ENCODE results near the gene GATA2.
A peak's percentile ranks its signal among the peaks of the same experiment; 100 is the strongest.

The GATA2 gene

DNA sequence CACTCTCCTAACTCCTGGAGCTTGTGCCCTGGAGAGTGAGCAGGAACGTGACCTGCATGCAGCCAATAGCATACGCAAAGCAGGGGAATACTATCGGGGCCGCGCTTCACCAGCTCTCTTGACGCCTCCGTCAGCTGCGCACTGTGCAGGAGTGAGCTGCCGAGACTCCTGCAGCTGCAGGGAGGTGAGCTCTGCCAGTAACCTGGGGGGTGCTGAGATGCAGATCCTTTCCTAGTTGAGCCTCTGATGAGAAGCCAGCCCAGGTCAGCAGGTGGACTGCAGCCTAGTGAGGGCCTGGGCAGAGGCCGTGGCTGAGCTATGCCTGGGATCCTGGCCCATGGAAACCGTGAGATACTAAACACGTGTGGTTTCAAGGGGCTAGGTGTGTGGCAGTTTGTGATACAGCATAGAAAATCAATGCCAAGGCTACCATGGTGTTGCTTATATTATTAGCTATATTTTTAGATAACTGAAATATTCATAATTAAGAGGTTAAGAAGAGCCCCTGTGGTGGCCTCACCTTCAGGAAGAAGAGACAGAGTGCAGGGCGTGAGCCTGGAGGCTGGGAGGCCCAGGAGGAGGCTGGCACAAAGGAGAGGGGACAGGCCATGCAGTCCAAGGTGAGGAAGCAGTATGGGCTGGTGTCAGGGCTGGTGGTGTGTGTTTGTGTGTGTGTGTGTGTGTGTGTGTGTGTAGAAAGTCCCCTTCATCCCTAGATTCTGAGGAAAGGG is 20.4 kb downstream of the GATA2 start:
- DNase-seq = peak; percentile 38

DNA sequence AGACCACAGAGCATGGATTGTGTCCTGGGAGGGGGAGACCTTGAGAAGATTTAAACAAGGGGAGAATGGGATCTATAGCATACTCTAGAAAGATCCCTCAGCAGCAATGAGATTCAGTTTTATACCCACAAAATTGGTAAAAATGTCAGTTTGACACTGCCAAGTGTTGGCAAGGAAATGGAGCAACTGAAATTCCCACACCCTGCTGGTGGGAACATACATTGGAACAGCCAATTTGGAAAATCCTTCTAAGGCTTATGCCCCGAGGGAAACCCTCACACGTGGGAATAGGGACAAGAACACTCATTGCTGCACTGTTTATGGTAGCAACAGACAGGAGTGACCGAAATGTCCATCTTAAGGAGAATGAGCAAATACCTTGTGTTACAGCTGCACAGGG is 21.3 kb downstream of the GATA2 start:
- no peak for DNase-seq

DNA sequence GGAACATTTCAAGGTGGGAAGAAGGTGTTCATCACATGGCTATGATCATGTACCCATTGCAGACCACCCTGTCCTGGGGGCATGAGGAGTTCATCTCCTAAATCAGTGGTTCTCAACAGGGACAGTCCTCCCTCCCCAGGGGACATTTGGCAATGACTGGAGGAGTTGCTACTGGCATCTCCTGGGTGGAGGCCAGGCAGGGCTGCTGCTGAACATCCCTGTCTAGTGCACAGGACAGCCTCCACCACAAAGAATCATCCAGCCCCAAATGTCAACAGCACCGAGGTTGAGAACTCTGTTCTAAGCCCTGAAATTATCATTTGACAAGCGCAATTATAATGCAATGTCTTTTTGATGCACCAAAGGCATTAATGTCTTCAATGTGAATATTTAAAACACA is 21.9 kb downstream of the GATA2 start:
- no peak for DNase-seq

GRCh38 chr3:128470134-128470899 is 22.7 kb downstream of the GATA2 start:
- no peak for DNase-seq

DNA sequence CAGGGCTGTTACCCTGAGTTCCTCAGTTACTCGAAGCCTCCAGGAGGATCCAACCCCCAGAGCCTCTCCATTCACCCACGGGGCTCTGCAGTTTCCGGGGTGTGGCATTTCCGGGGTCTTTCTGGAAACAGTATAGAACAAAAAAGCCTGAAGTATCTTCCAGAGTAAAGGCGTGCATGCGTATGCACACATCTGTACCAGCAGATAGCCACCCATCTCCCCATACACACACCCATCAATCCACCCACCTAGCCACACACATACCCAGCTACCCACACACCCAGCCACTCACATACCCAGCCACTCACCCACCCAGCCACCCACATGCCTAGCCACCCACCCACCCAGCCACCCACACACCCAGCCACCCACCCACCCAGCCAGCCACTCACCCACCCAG is 23.4 kb downstream of the GATA2 start:
- DNase-seq = no peak

DNA sequence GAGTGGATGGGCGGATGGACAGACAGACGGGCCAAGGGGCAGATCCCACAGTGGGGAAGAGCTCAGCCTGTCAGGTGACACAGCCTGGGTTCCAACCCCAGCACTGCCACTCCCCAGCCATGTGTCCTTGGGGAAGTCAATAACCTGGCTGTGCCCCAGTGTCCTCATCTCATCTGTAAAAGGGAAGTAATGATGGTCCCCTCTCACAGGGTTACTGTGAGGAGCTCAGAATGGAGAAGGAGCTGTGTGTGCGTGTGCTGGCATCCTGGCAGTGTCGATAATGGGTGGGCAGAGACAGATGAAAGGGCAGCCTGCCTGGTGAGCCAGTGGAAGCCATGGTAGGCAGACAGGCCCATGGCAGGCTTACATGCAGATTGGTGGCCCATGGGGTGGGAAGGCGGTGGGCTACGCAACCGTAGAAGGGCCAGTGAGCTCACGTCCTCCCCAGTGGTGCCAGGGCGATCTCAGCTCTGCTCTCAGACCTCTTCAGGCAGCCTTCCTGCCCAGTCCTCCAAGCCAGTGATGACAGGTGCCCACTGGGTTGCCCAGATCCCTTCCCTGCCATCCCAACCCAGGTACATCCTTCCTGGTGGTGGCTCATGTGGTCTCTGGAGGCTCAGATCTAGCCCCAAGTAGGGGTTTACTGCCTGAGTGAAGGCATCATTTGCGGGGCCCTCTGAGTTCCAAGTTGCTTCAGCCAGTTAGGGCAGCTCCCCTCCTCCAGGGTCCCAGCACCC is 24.0 kb downstream of the GATA2 start:
- no peak for DNase-seq

GRCh38 chr3:128468285-128468790 is 24.7 kb downstream of the GATA2 start:
- DNase-seq = no peak

DNA sequence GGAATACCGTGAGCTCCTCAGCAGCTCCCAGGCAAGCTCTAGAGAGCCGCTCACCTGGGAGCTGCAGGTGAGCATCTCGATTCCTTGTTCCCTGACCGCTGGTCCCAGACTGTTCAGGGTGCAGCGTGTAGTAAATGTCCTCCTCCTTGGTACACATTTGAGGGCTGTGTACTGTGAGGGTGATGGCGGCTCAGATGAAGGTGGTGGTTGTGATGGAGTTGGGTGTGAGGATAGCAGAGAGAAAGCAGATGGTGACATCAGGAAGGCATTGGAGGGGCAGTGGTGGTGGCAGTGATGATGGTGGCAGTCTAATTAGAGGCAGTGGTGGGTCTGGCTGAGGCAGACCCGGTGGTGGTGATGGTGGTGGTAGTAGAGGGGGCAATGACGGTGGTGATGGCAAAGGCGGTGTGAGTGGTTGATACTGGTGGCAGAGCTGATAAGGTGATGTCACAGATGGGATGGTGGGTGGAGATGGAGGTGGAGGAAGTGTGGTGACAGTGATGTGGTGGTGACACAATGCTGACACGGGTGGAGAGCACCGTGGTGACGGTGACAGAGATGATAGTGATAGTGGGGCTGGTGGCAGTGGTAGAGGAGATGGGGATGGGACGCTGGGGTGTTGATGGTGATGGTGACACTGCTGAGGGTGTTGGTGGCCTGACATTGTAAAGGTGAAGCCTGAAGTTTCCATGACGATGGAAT is 26.0 kb downstream of the GATA2 start, which contains the start of gene DNAJB8:
DNAJB8 (minus strand) TSS at position 51 of the 702 bp plus-strand sequence. CDS start 3,645 bp downstream, outside the sequence.
- DNase-seq = no peak

- DNase-seq = no peak
Measured at GRCh38 chr3:128464702-128465101, 28.3 kb downstream of the GATA2 start.

DNA sequence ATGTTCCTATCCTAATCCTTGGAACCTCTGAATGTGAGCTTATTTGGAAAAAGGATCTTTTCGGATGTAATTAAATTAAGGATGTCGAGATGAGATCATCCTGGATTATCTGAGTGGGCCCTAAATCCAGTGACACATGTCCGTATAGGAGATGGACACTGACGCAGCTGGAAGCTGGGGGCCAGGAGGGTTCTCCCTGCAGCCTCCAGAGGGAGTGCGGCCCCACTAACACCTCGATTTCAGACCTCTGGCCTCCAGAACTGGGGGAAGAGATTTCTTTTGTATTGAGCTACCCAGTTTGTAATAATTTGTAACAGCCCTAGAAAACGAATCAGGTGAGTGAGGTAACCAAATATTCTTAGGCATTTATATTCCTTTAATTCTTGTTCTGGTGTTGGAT is 28.8 kb downstream of the GATA2 start:
- no peak for DNase-seq

GRCh38 chr3:128463771-128464170 is 29.2 kb downstream of the GATA2 start:
- no peak for DNase-seq

- DNase-seq = no peak
Measured at GRCh38 chr3:128463354-128463753, 29.6 kb downstream of the GATA2 start.

GRCh38 chr3:128462931-128463330 is 30.1 kb downstream of the GATA2 start:
- DNase-seq = no peak

DNA sequence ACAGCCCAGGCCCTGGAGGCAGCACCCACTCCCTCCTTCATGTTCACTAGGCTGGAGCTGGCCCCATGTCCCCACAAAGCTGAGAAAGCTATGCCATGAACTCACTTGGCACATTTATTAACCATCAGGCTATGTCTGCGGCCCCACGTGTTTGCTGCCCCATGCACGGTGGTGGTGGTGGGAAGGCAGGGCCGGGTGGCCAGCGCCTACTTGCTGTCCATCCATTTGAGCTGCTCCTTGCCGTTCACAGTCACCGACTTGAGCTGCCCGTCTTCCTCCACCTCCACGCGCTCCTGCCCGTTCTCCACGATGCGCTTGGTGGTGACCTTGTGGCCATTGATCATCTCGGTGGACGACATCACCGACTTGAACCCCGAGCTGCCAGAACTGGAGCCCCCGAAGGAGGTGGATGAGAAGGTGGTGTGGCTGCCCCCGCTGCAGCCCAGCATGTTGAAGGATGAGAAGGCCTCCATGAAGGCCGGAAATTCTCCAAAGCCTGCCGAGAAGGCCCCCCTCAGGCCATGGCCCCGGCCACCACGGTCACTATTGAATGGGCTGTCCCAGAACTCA is 30.6 kb downstream of the GATA2 start:
- no peak for DNase-seq

GRCh38 chr3:128461731-128462130 is 31.3 kb downstream of the GATA2 start:
- no peak for DNase-seq

- DNase-seq = no peak
Measured at GRCh38 chr3:128459461-128459820, 33.6 kb downstream of the GATA2 start.

- peak; percentile 37 for DNase-seq
Measured at GRCh38 chr3:128458746-128459460, 34.1 kb downstream of the GATA2 start.

- no peak for DNase-seq
Measured at GRCh38 chr3:128457937-128458336, 35.1 kb downstream of the GATA2 start.

GRCh38 chr3:128456776-128457715 is 36.0 kb downstream of the GATA2 start:
- DNase-seq = peak; percentile 80
